HG03558 (cell line): ENCODE results near the gene KRT39.

Experiments used
- ATAC-seq: cut with Tn5 transposase; IDR thresholded peaks from one replicate; pipeline ENCODE4 v1.9.1; 2021; ENCODE audit warnings: moderate number of reproducible peaks; ENCODE audit not compliant: unreplicated experiment; ENCODE audit errors: extremely low read depth

The KRT39 gene

GRCh38 chr17:40981115-40981514, 14.4 kb upstream of the KRT39 start:
- no peak for ATAC-seq

- no peak for ATAC-seq
These were observed 13.8 kb upstream of the KRT39 start for GRCh38 chr17:40980596-40980995.

DNA sequence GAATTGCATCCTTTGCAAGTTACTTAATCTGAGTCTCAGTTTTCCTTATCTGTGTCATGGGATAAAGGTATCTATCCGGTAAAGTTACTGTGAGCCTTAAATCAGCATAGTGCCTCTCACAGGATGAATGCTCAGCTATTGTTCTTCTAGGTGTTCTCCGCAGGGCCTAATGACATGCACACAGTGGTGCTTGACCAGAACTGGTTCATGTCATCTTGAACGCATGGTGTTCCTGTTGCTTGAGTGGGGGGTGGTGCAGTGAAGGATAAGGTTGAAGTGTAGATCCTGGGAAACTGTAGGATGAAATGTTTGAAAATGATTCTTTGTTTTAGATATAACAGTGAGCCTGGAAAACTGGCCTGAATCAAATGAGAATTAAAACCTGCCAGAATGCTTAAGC, 13.4 kb upstream of the KRT39 start:
- no peak for ATAC-seq

DNA sequence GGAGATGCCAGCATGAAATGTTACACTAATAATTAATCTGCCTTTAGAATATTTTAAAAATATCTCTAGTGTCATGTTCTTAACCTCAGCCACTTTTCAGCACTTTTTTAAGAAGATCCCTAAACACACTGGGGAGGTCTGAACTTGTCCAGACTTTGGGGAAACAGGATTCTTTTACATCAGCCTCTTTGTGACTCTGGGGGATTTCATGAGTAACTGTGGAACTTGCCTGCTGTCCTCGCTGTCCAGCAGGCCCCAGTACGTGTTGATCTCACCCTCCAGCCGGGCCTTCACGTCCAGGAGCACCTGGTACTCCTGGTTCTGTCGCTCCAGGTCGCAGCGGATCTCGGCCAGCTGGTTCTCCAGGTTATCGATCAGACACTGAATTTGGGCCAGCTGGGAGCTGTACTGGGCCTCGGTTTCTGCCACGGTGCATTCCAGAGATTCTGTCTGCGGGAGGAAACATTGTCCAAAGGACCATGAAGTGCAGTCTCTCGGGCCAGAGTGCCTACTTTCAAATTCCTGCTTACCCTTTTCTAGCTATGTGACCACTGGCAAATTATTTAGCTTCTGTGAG, 11.9 kb upstream of the KRT39 start:
- no peak for ATAC-seq

DNA sequence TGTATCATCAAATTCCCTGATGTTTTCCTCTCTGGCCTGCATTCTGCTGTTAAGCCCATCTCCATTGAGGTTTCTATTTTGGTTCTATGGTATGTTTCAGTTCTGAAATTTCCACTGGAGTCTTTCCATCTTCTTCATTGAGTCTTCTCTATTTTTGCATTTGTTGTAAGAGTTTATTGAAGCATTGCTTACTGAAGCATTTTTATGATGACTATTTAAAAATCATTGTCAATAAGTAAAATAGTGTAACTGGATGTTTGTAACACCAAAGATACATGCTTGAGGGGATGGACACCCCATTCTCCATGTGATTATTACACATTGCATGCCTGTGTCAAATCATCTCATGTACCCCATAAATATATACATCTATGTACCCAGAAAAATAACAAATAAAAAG, 8.8 kb upstream of the KRT39 start:
- no peak for ATAC-seq

GRCh38 chr17:40974366-40974765, 7.6 kb upstream of the KRT39 start:
- ATAC-seq: no peak

GRCh38 chr17:40967582-40967981, 834 bp upstream of the KRT39 start:
- no peak for ATAC-seq

DNA sequence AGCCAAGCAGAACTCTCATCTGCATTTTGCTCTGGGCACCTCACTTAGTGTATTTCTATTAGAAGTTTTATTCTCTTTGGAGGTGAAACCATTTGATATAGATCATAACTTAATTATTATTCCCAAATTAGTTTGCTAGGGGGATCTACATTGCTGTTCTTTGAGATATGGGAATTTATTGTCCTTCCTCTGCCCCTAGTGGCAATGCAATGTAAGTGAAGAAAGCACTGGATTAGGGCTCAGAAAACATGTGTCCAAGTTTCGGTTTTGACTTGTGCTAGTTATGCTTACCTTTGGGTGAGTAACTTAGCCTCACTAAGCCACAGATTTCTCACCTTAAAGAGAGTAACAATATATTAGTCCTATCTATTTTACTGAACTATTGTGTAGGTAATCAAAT, 2.9 kb downstream of the KRT39 start:
- ATAC-seq: no peak

GRCh38 chr17:40962059-40962561, 4.6 kb downstream of the KRT39 start:
- ATAC-seq: no peak

GRCh38 chr17:40961591-40961990, 5.2 kb downstream of the KRT39 start:
- ATAC-seq: no peak

- no peak for ATAC-seq
These were observed 6.6 kb downstream of the KRT39 start for GRCh38 chr17:40960144-40960543.

- no peak for ATAC-seq
These were observed 8.4 kb downstream of the KRT39 start for GRCh38 chr17:40958086-40958953.

GRCh38 chr17:40956401-40957254, 10.1 kb downstream of the KRT39 start:
- ATAC-seq: no peak

GRCh38 chr17:40953881-40954280, 12.9 kb downstream of the KRT39 start:
- ATAC-seq: no peak

GRCh38 chr17:40952661-40953060, 14.1 kb downstream of the KRT39 start:
- ATAC-seq: no peak

DNA sequence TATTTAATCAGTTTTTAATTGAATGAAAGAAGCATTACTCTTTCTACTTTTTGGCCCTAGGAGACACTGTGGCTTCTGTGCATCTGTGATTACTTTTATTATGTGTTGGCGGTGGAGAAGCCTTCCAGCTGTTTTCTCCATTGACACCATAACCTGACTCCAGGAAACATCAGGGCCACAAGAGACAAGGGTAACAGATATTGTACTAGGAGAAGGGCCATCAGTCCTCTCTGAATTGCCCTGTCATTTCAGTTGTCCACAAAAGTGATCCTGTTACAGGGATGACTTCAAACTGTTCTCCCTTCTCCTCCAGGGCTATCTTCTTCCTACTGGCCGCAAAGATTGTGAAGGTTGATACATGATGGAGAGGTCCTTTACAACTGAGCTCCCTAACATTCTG, 14.6 kb downstream of the KRT39 start:
- no peak for ATAC-seq

GRCh38 chr17:40951011-40951622, 15.6 kb downstream of the KRT39 start:
- no peak for ATAC-seq

DNA sequence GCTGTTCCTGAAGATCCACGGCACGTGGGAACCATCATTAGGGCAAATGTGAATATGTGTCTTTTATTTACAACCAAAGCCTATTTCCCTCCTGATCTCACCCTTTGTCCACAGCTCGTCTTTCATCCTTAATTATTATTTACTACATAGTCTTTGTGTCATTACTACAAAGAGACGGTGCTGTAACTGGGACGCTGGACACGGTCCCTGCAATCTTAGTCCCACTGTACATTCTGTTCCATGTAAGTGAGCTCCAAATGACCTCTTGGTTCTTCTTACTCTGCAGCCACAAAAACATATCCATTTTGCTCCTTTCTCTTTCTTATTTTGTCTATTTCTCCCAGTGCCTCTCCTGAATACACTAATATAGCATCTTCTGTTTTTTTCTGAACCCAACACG, 16.6 kb downstream of the KRT39 start:
- no peak for ATAC-seq

GRCh38 chr17:40949418-40949817, 17.3 kb downstream of the KRT39 start:
- no peak for ATAC-seq

DNA sequence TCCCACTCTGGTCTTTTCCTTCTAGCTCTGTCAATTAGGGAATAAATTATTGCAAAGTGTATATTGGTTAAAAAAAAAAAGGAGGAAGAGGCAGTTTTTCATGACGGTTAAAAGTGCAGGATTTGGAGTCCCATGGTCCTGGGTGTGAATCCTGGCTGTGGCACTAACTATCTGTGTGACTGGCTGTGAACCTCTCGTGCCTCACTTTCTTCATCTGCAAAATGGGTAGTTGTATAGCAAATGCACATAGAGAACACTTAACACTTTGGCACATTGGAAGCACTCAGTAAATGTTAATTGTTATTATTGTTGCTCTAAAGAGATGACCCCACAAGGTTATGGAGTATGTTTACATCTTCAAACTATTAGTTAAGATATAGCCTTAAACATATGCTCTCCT, 18.8 kb downstream of the KRT39 start:
- no peak for ATAC-seq
